Measurements from ENCODE around the gene KRTAP3-3. TPM values are rescaled to one million over a fixed set of nuclear protein-coding genes. Genes with fewer than 3 reads are reported as not detected.

The KRTAP3-3 gene
- total RNA-seq, 1 donor from 2014 or later, result not detected

DNA sequence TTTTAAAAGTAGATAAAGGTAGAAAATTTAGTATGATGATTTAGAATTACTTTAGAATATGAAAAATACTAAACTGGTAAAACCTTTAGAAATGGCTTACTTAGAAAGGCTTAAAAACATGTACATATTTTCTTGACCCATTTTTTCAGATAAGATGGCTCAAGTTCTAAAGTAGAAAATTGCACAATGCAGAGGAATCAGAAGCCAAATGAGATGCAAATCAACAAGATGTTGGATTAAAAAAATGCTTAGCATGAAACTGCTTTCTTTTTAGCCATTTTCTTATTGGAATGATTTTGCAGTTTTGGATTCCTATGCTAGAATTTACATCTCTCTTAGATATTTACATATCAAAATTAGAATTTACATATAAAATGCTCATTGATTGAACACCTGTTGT is 16.5 kb upstream of the KRTAP3-3 start:
- TF ChIP-seq CTCF (conservative IDR thresholded peaks at IDR 0.05), result no peak
- Mint-ChIP-seq H3K4me1 (ENCODE audit: unreplicated experiment) (peaks cover 21% of the 10 kb centered on the region), H3K9me3 (no peaks in the 10 kb centered on the region), H3K4me3 (no peak overlapping the region), H3K27me3 (no peaks in the 10 kb centered on the region), H3K27ac (no peak overlapping the region), H3K36me3 (no peaks in the 10 kb centered on the region)
- no peak for DNase-seq (ENCODE audit: extremely low spot score, unreplicated experiment)

DNA sequence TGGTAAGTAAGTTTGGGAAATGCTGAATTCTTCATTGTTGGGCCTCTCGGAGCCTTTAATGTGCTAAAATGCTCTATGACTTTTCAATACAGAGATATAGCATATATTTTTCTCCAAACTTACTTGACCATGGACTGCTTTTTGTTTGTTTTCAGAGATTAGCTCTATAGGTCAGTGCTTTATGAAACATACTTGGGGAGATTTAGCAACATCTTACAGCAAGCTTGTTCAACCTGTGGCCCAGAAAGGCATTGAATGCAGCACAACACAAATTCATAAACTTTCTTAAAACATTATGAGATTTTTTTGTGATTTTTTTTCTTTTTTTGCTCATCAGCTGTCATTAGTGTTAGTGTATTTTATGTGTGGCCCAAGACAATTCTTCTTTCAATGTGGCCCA is 16.0 kb upstream of the KRTAP3-3 start:
- Mint-ChIP-seq H3K4me1 (ENCODE audit: unreplicated experiment) (peaks cover 21% of the 10 kb centered on the region), H3K27ac (no peak overlapping the region), H3K9me3 (no peaks in the 10 kb centered on the region), H3K36me3 (no peaks in the 10 kb centered on the region), H3K27me3 (no peaks in the 10 kb centered on the region), H3K4me3 (no peak overlapping the region)
- no peak for TF ChIP-seq CTCF (conservative IDR thresholded peaks at IDR 0.05)
- no peak for DNase-seq (ENCODE audit: extremely low spot score, unreplicated experiment)

DNA sequence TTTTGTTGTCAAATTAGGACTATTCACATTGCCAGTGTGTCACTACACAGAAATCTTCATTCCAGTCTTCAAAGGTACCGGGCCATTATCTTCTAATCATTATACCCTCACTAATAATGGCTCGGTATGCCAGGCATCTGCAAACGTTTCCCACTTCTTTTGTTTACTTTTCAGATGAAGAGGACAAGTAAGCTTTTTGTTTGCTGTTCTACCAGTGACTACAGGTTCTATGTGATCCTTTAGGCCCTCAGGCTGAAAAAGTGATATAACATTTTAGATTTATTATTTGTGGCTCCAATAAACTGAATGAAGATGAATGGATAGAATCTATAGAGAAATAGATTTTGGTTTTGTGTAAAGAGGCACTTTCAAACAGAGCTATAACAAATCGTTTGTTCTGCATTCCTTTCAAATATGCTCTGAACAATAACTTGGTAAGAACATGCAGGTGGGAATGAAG is 15.4 kb upstream of the KRTAP3-3 start:
- H3K4me3 Mint-ChIP-seq, result no peak overlapping the region
- H3K36me3 Mint-ChIP-seq, result no peaks in the 10 kb centered on the region
- no peaks in the 10 kb centered on the region for H3K27me3 Mint-ChIP-seq
- no peaks in the 10 kb centered on the region for H3K9me3 Mint-ChIP-seq
- no peak for DNase-seq (ENCODE audit: extremely low spot score, unreplicated experiment)
- peak overlapping the region; percentile 38 for H3K27ac Mint-ChIP-seq
- TF ChIP-seq CTCF (conservative IDR thresholded peaks at IDR 0.05), result no peak
- peaks cover 21% of the 10 kb centered on the region for H3K4me1 Mint-ChIP-seq (ENCODE audit: unreplicated experiment)

DNA sequence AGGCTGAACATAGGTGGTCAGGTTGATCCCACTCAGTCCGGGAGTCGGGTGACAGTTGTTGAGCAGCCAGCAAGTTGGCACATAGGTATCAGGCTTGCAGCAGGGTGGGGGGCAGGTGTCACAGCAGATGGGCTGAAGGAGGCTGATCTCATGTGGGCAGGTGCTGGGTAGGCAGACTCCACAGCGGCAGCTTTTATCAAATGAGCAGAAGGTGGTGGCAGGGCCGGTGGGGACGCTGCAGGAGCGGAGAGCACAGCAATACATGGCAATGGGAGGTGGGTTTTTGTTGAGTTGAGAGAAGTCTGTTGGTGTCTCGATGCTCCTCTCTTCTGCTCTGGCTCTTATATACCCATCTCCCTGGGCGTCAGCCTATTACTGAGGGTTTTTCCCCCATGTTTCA is 14.8 kb upstream of the KRTAP3-3 start, which contains the start of gene KRTAP3-1:
Gene KRTAP3-1, minus strand, starts transcription at position 318 of the 400 bp plus-strand sequence. Its CDS starts 54 bp downstream, at position 264.
- no peak for TF ChIP-seq CTCF (conservative IDR thresholded peaks at IDR 0.05)
- Mint-ChIP-seq H3K36me3 (no peaks in the 10 kb centered on the region), H3K4me3 (no peak within 1 kb of the TSS), H3K27ac (peak within 1 kb of the TSS; percentile 38), H3K4me1 (ENCODE audit: unreplicated experiment) (peaks cover 21% of the 10 kb centered on the region), H3K9me3 (no peaks in the 10 kb centered on the region), H3K27me3 (no peaks in the 10 kb centered on the region)
- DNase-seq (ENCODE audit: extremely low spot score, unreplicated experiment), result no peak

GRCh38 chr17:41004397-41004796 is 10.4 kb upstream of the KRTAP3-3 start:
- DNase-seq (ENCODE audit: extremely low spot score, unreplicated experiment), result no peak
- Mint-ChIP-seq H3K27ac (no peak overlapping the region), H3K27me3 (no peaks in the 10 kb centered on the region), H3K9me3 (peaks cover 4% of the 10 kb centered on the region), H3K36me3 (no peaks in the 10 kb centered on the region), H3K4me1 (ENCODE audit: unreplicated experiment) (peaks cover 12% of the 10 kb centered on the region), H3K4me3 (no peak overlapping the region)
- TF ChIP-seq CTCF (conservative IDR thresholded peaks at IDR 0.05), result no peak

DNA sequence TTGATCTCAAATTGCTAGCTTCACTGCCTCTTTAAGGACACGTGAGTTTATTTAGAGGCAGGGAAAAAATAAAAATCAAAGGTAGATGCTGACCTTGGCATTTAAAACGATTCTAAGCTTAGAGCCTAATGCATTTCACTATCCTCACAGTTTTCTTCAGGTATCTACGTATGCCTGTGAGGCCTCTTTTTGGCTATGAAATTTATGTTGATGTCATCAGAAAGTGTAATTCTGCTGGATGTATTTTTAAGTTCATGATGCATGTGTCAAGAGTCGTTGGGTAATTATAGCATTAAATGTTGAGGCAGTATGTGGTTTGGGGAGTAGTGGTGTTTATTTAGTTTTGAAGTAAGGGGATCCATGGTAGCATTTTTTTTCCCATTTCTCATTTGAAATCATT is 10.0 kb upstream of the KRTAP3-3 start:
- peaks cover 7% of the 10 kb centered on the region for H3K4me1 Mint-ChIP-seq (ENCODE audit: unreplicated experiment)
- no peaks in the 10 kb centered on the region for H3K36me3 Mint-ChIP-seq
- H3K9me3 Mint-ChIP-seq, result peaks cover 4% of the 10 kb centered on the region
- no peak overlapping the region for H3K4me3 Mint-ChIP-seq
- no peak for TF ChIP-seq CTCF (conservative IDR thresholded peaks at IDR 0.05)
- no peak overlapping the region for H3K27ac Mint-ChIP-seq
- no peaks in the 10 kb centered on the region for H3K27me3 Mint-ChIP-seq
- no peak for DNase-seq (ENCODE audit: extremely low spot score, unreplicated experiment)

All from type B pancreatic cell (in vitro differentiated cells).